NCI-H1436 (cell line): Measurements from ENCODE around the gene RBM28.
A peak's percentile ranks its signal among the peaks of the same experiment; 100 is the strongest.
"Not testable (repeated sequence)": the region's sequence is repeated elsewhere in the genome, so short reads cannot be mapped to it uniquely, and the experiment has no call there.

Experiments
- DNase-seq: peaks from one replicate; lab custom pipeline; 2025; lab: John Stamatoyannopoulos, UW

Gene RBM28

GRCh38 chr7:128347647-128348097 is 4.0 kb upstream of the RBM28 start:
- DNase-seq: peak; percentile 24

DNA sequence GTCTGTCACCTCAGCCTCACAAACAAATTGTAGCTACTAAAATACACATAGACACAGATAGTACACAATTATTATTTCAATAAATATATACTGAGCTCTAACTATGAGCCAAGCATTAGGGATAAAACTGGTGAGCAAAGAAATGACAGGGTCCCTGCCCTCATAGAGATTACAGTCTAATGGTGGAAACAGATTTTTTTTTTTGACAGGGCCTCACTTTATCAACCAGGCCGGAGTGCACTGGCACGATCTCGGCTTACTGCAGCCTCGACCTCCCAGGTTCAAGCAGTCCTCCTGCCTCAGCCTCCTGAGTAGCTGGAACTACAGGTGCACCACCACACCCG is 695 bp upstream of the RBM28 start:
- no peak for DNase-seq

GRCh38 chr7:128341733-128342132 is 2.0 kb downstream of the RBM28 start:
- DNase-seq: no peak

DNA sequence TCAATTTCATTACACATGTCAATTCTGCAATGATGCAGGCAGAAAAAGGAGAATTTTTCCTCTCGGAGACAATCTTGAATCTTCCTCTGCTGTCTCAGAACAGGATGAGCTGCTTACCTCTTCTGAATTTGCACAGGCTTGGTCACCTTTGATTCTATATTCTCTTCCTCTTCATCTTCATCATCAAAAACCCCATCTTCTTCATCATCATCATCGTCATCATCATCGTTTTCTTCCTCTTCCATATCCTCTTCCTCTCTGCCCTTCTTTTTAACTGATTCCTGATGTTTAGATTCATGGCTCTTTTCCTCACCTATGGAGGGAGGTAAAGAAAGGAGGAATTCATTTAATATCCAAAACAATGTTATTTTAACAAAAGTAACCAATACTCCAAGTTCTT is 8.0 kb downstream of the RBM28 start:
- no peak for DNase-seq

- DNase-seq: no peak
Measured at GRCh38 chr7:128324368-128324680, 19.4 kb downstream of the RBM28 start.

DNA sequence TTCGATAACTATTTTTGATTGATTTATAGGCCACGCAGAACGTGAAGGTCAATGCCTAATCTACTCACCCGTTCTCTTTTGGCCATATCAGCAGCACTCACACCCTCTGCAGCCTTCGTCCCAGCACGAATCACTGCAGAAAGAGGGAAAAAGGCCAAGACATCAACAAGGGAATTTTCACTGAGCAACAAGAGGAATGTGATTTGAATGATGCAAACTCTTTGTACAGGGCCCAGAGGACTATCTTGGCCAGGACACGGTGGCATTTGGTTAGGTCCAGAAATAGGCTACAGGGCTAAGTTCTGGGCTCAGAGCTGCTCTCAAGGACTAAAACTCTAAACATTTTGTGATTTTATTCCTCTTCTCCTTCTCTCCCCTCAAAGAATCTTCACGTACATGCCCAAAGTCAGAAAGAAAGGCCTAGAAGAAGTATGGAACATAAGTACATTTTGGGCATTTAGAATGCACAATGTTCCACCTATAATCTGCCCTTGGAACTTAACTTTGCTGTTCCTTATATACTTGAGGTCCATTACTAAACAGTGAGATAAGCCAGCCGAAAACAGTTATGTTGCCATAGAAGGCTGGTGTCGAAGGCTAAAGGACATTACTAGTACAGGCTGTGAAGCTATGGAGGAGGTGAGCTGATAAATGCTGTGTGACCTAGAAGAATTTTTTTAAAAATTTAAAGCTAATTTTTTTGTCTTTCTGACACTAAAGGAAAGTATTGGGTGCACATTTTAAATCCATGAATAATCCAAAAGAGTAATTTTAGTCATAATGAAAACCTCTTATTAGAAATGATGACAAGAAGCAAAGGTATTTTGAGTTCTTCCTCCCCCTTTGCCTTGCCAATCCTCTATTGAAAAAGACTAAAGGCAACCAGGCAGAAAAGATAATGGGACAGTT is 20.0 kb downstream of the RBM28 start:
- DNase-seq: no peak

DNA sequence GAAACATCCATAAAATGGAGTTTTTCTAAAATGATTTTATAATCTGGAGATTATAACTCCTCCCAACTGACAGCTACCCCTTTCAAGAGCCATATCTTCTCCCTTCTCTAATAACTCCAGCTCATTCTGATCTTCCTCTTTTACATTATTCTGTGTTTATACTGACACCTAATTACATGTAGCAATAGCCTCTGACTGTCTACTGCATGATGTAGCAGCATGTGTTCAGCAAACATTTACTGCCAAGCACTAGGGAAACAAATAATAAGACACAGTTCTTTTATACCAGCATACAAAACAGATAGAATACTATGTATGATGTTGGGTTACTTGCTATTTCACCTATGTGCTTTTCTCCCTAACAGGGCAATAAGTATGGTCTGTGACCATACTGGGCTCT is 20.7 kb downstream of the RBM28 start:
- no peak for DNase-seq

DNA sequence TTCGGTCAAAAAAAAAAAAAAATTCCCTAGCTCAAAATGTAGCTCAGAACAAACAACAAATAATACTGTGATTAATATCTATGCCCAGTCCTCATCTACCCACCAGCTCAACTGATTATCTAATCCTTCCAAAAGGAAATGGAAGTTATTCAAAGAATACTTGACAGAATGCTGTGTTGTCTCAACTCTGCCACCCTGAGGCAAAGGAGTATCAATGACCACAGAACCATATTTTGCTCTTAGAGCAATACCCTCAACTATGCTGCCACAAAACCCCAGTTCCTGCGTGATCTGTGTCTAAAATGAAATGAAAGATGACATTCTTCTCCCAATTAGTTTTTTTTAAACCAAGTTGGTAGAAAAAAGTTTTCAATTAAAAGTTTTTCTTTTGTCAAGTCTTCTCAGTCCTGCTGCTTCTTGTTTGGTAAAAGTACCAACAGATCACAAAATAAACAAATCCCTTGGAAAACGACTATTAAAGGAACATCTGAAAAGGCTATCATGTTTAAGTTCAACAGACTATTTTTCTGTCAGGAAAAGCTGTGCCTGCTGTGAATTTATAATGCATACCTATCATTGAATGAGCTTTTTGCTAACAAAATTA is 21.6 kb downstream of the RBM28 start:
- no peak for DNase-seq

DNA sequence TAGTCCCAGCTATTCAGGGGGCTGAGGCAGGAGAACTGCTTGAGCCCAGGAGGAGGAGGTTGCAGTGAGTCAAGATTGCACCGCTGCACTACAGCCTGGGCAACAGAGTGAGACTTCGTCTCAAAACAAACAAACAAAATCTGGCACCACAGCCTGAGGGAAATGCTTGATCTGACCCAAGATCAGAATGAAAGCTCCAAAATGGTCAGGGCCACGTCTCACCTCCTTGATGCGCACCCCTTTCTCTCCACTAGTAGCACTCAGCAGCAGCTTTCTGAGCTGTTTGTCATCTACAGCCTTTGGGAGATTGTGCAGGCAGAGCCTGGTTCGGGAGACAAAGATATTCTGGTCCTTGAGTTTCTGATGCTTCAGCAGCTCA is 22.7 kb downstream of the RBM28 start:
- no peak for DNase-seq

- DNase-seq: no peak
Measured at GRCh38 chr7:128318691-128319090, 25.0 kb downstream of the RBM28 start.

DNA sequence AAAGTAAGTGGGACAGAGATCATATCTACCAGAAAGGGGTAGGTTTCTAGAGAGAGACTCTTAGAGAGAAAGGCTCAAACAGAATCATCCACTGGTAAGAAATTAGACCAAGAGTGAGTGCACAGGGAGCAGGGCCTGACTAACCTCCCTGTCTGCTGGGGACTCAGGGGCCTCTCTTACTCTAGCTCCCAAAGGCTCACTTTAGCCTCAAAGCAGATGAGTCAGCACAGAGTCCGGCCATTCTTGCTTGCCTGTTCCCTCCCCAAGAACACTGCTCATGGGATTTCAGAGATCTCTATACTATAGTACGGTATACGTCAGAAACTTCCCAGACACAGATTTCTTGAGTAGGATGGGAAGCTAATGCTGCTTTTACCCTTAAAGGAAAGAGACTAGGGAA is 32.7 kb downstream of the RBM28 start:
- DNase-seq: no peak

- no peak for DNase-seq
Measured at GRCh38 chr7:128310499-128310898, 33.2 kb downstream of the RBM28 start.

- DNase-seq: no peak
Measured at GRCh38 chr7:128309976-128310375, 33.7 kb downstream of the RBM28 start.

GRCh38 chr7:128309124-128309523 is 34.6 kb downstream of the RBM28 start:
- DNase-seq: no peak

- DNase-seq: no peak
Measured at GRCh38 chr7:128307061-128307460, 36.6 kb downstream of the RBM28 start.

DNA sequence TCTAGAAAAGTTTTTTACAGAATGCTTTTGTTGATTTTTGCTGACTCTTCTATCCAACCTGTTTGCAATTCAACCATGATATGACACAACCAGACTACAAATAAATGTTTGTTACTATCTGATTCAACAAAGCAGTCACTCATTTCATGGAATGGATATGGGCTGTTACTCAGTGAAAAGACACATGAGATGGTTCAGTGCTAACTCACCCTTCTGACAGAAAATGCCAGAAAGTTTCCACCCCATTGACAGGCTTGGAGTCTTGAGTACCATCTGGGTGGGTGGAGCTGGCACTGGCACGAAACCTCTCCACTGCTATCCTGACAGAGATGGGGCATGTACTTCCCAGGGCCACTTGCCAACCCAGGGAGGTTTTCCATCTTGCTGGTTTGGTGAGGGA is 39.5 kb downstream of the RBM28 start:
- no peak for DNase-seq

DNA sequence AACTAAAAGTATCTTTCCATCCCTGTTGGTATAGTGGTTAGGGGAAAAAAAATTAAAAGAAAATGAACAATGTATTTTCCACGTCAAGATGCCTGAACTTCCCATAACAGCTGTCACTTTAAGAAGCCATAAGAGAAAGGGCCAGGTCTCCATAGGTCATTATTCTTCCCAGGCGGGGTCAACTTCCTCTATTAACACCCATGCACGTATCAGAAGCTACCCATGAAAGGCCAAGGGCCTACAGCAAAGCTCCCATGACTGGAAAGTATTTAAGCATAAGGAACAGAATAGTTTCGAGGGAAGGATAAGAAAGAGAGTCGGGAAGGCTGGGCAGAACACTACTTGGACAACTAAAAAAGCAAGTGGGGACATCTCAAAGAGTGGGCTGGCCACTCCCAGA is 40.1 kb downstream of the RBM28 start:
- DNase-seq: no peak

DNA sequence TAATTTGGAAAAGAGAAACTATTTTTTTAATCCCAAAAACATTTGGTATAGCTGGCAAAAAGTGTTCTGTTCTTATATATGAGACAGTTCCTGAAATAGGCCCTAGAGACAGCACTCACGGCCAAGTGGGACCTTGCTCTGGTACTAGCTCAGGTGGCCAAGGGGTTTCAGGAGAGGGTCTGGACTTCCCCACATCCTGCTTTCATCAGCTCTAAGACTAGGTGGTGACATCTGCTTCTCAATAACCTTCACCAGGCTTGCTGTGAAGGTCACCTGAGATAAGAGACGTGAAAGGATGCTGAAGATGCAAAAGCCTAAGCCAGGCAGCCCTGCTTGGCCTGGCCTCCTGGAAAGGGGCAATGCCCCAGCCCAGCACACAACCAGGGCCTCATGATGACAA is 40.6 kb downstream of the RBM28 start:
- DNase-seq: no peak

GRCh38 chr7:128302139-128302538 is 41.6 kb downstream of the RBM28 start:
- no peak for DNase-seq

DNA sequence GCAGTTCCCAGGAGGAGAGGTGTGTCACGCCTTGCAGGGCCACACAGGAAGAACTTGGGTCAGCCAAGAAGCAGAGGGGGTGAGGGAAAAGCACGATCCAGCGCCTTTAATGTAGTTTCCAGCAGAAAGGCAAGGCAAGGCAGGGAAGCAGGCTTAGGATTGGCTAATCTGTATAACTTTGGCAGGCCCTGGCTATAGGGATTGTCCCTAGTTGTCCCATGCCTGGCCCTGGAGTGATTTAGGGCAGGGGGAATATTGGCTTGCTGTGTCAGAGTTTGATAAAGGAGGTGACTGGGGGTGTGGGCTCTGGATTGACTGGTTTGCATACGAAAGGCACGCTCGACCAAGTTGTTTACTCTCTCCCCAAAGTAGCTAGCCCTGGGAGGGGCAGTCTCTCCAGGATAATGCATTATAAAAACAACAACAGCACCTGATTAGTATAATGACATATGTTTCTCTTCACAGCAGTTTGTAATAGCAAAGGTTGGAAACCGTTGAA is 44.5 kb downstream of the RBM28 start:
- no peak for DNase-seq

DNA sequence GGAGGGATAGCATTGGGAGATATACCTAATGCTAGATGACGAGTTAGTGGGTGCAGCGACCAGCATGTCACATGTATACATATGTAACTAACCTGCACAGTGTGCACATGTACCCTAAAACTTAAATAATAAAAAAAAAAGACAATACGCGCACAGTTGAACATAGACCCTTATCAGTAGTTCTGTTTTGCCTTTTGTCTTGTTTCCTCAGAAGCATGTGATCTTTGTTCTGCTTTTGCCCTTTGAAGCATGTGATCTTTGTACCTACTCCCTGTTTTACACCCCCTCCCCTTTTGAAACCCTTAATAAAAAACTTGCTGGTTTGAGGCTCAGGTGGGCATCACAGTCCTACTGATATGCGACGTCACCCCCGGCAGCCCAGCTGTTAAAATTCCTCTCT is 45.7 kb downstream of the RBM28 start:
- not testable (repeated sequence) for DNase-seq

- DNase-seq: no peak
Measured at GRCh38 chr7:128287556-128287955, 56.2 kb downstream of the RBM28 start.

GRCh38 chr7:128284102-128284501 is 59.6 kb downstream of the RBM28 start:
- no peak for DNase-seq
